ENCODE measurements around the gene DOK5.

- TF ChIP-seq POLR2AphosphoS5 (IDR thresholded peaks at IDR 0.05; ENCODE audit: low read depth, low read length) (no peak), POLR2A (IDR thresholded peaks at IDR 0.05; ENCODE audit: low read depth, low read length) (no peak), TAF1 (IDR thresholded peaks at IDR 0.05; ENCODE audit: borderline replicate concordance, low read depth, low read length) (no peak)
Observed at GRCh38 chr20:54479138-54479906, 3.9 kb downstream of the DOK5 start.

Measured in GM12892 (cell line).